SW480 (cell line): ENCODE measurements around the gene CUX1.
A peak's percentile ranks its signal among the peaks of the same experiment; 100 is the strongest.
"Not testable (repeated sequence)": the region's sequence is repeated elsewhere in the genome, so short reads cannot be mapped to it uniquely, and the experiment has no call there.

Experiments
- DNase-seq: peaks from one replicate; pipeline ENCODE4 v3.0.0-alpha.2; 2016; ENCODE audit warnings: low spot score

The CUX1 gene

GRCh38 chr7:101852364-101852763 is 34.9 kb downstream of the CUX1 start:
- not testable (repeated sequence) for DNase-seq

GRCh38 chr7:101853684-101854083 is 36.3 kb downstream of the CUX1 start:
- DNase-seq = no peak

GRCh38 chr7:101854084-101854865 is 36.8 kb downstream of the CUX1 start:
- DNase-seq = no peak

GRCh38 chr7:101856473-101857357 is 39.3 kb downstream of the CUX1 start:
- DNase-seq = peak; percentile 100

- no peak for DNase-seq
Observed at GRCh38 chr7:101857358-101857811, 40.0 kb downstream of the CUX1 start.

- DNase-seq = no peak
Observed at GRCh38 chr7:101858437-101859385, 41.3 kb downstream of the CUX1 start.

GRCh38 chr7:101859411-101860106 is 42.1 kb downstream of the CUX1 start:
- no peak for DNase-seq

GRCh38 chr7:101860316-101861217 is 43.1 kb downstream of the CUX1 start:
- DNase-seq = no peak

- no peak for DNase-seq
Observed at GRCh38 chr7:101861218-101861775, 43.9 kb downstream of the CUX1 start.

GRCh38 chr7:101862280-101863220 is 45.1 kb downstream of the CUX1 start:
- peak; percentile 82 for DNase-seq

- DNase-seq = no peak
Observed at GRCh38 chr7:101863598-101863997, 46.2 kb downstream of the CUX1 start.

- no peak for DNase-seq
Observed at GRCh38 chr7:101864039-101864438, 46.6 kb downstream of the CUX1 start.

GRCh38 chr7:101865031-101865430 is 47.6 kb downstream of the CUX1 start:
- no peak for DNase-seq

- DNase-seq = no peak
Observed at GRCh38 chr7:101865455-101865854, 48.0 kb downstream of the CUX1 start.

GRCh38 chr7:101866328-101866727 is 48.9 kb downstream of the CUX1 start:
- DNase-seq = no peak

- DNase-seq = no peak
Observed at GRCh38 chr7:101867265-101867664, 49.8 kb downstream of the CUX1 start.

GRCh38 chr7:101867681-101868080 is 50.3 kb downstream of the CUX1 start:
- DNase-seq = not testable (repeated sequence)

GRCh38 chr7:101868191-101868950 is 50.9 kb downstream of the CUX1 start:
- DNase-seq = no peak
